H1 (cell line): ENCODE results near the gene CEP152. TPM values are rescaled to one million over a fixed set of nuclear protein-coding genes. Genes with fewer than 3 reads are reported as not detected.

Source experiments
- ASH2L ChIP-seq: fragments of 200-600, 300-600 bp; sonication (generic); IDR thresholded peaks from one replicate; pipeline ENCODE4 v1.7.1; 2017; ENCODE audit warnings: low read length
- NANOG ChIP-seq: IDR thresholded peaks from 2 replicates; pipeline ENCODE4 v1.6.1; 2011; ENCODE audit warnings: low read length, low read depth, mild to moderate bottlenecking, inconsistent platforms; ENCODE audit not compliant: insufficient read depth, poor library complexity, severe bottlenecking
- polyA plus RNA-seq, 7 experiments: library from polyadenylated mRNA; depleted of rRNA in 3 of 7; stranded (reverse) in 5 of 7; unstranded in 2 of 7; fragments of >200 nt in 5 of 7; fragments of 200-250 nt in 2 of 7; gene quantifications; 1 replicate in 5 of 7; 2 replicates in 1 of 7; 4 replicates in 1 of 7; pipeline versions ENCODE4 v1.2.1 to v1.2.3, GENCODE V29; 2011 to 2013; ENCODE audit warnings: missing spikeins in 2 of 7, mixed read lengths in 2 of 7
- total RNA-seq: library from RNA; stranded (reverse); fragmentation: NEBNext Ultra II Directional; extraction: Animal tissue kit (Norgen Biotek cat#: 25700); gene quantifications from 2 replicates; pipeline ENCODE4 v1.2.1, GENCODE V29; 2021
- TF ChIP-seq, protein P1 (sequence below): fragments of 300-600 bp; sonication (generic); IDR thresholded peaks from 2 replicates; pipeline ENCODE4 v1.7.1; 2012; ENCODE audit warnings: low read length, moderate library complexity, mild to moderate bottlenecking, inconsistent platforms; ENCODE audit not compliant: insufficient replicate concordance

The CEP152 gene
- total and polyA plus RNA-seq, 2 of the 8 experiments (the other 6 are each of a cell fraction or from before 2014, with no cell fraction given), result 1.4 to 16.2 TPM

GRCh38 chr15:48766196-48766595, 44.7 kb downstream of the CEP152 start (continued):
- TF ChIP-seq, protein P1, sequence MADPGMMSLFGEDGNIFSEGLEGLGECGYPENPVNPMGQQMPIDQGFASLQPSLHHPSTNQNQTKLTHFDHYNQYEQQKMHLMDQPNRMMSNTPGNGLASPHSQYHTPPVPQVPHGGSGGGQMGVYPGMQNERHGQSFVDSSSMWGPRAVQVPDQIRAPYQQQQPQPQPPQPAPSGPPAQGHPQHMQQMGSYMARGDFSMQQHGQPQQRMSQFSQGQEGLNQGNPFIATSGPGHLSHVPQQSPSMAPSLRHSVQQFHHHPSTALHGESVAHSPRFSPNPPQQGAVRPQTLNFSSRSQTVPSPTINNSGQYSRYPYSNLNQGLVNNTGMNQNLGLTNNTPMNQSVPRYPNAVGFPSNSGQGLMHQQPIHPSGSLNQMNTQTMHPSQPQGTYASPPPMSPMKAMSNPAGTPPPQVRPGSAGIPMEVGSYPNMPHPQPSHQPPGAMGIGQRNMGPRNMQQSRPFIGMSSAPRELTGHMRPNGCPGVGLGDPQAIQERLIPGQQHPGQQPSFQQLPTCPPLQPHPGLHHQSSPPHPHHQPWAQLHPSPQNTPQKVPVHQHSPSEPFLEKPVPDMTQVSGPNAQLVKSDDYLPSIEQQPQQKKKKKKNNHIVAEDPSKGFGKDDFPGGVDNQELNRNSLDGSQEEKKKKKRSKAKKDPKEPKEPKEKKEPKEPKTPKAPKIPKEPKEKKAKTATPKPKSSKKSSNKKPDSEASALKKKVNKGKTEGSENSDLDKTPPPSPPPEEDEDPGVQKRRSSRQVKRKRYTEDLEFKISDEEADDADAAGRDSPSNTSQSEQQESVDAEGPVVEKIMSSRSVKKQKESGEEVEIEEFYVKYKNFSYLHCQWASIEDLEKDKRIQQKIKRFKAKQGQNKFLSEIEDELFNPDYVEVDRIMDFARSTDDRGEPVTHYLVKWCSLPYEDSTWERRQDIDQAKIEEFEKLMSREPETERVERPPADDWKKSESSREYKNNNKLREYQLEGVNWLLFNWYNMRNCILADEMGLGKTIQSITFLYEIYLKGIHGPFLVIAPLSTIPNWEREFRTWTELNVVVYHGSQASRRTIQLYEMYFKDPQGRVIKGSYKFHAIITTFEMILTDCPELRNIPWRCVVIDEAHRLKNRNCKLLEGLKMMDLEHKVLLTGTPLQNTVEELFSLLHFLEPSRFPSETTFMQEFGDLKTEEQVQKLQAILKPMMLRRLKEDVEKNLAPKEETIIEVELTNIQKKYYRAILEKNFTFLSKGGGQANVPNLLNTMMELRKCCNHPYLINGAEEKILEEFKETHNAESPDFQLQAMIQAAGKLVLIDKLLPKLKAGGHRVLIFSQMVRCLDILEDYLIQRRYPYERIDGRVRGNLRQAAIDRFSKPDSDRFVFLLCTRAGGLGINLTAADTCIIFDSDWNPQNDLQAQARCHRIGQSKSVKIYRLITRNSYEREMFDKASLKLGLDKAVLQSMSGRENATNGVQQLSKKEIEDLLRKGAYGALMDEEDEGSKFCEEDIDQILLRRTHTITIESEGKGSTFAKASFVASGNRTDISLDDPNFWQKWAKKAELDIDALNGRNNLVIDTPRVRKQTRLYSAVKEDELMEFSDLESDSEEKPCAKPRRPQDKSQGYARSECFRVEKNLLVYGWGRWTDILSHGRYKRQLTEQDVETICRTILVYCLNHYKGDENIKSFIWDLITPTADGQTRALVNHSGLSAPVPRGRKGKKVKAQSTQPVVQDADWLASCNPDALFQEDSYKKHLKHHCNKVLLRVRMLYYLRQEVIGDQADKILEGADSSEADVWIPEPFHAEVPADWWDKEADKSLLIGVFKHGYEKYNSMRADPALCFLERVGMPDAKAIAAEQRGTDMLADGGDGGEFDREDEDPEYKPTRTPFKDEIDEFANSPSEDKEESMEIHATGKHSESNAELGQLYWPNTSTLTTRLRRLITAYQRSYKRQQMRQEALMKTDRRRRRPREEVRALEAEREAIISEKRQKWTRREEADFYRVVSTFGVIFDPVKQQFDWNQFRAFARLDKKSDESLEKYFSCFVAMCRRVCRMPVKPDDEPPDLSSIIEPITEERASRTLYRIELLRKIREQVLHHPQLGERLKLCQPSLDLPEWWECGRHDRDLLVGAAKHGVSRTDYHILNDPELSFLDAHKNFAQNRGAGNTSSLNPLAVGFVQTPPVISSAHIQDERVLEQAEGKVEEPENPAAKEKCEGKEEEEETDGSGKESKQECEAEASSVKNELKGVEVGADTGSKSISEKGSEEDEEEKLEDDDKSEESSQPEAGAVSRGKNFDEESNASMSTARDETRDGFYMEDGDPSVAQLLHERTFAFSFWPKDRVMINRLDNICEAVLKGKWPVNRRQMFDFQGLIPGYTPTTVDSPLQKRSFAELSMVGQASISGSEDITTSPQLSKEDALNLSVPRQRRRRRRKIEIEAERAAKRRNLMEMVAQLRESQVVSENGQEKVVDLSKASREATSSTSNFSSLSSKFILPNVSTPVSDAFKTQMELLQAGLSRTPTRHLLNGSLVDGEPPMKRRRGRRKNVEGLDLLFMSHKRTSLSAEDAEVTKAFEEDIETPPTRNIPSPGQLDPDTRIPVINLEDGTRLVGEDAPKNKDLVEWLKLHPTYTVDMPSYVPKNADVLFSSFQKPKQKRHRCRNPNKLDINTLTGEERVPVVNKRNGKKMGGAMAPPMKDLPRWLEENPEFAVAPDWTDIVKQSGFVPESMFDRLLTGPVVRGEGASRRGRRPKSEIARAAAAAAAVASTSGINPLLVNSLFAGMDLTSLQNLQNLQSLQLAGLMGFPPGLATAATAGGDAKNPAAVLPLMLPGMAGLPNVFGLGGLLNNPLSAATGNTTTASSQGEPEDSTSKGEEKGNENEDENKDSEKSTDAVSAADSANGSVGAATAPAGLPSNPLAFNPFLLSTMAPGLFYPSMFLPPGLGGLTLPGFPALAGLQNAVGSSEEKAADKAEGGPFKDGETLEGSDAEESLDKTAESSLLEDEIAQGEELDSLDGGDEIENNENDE, result no peak
- TF ChIP-seq NANOG (no peak), ASH2L (no peak)
